Hematopoietic multipotent progenitor cell treated with erythropoietin and hydrocortisone succinate and interleukin-3 and kit ligand, for 17 days (in vitro differentiated cells): ENCODE measurements around the gene DPH5.
"Not testable (repeated sequence)": the region's sequence is repeated elsewhere in the genome, so short reads cannot be mapped to it uniquely, and the experiment has no call there.

Source experiments
- DNase-seq: peaks from one replicate; pipeline ENCODE4 v3.0.0-alpha.2; 2015; ENCODE audit warnings: low spot score

The DPH5 gene

DNA sequence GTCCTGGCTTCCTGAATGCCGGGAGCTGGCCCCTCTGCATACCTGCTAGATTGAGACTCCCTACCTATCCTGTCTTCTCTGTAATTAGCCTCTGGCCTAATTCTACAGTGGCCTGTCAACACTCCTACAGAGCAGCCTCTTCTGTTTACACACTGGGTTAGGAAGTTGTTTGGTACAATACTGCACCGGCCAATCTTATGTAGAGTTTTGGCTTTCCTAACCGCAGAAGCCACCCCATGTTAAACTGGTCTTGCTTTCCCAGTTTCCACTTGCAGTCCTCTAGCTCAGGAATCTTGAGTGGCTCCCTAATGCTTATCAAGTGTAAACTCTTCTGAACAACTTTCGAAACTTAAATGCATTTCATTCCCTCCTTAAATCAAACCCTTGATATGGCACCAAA, 42.8 kb downstream of the DPH5 start:
- DNase-seq, result no peak

DNA sequence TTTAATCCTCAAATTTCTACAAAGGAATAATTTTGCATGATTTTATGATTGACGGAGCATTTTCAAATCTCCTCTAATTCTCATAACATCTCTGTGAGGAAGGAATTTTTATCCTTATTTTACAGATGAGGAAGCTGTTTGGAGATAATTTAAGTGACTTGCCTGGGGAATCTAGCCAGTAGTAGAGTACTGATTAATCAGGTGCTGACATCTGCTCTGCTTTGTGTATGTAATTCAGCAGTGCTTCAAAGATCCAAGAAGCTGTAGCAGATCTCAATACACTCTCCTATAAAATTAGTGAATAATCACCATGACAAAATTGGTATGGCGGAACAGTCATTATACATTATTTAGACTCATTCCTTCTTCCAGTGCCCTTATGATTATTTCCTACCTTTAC, 46.0 kb downstream of the DPH5 start:
- no peak for DNase-seq

DNA sequence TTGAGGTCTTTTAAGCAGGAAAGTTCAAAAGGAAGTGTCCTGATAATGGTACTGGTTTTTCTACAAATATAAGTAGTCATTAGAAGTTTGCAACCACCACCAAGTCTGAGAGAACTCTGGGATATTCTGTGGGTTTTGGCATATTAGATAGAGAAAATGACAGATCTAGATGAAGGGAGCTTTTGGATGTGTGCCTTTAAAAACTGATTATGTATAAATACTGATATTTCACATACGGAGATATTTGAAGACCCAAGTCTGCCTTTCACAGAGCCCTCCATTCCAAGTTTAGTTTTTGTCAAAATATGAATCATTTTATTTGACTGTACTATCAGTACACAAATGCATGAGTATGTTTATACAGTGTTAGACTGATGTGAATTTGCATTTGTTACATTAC, 48.6 kb downstream of the DPH5 start:
- no peak for DNase-seq

DNA sequence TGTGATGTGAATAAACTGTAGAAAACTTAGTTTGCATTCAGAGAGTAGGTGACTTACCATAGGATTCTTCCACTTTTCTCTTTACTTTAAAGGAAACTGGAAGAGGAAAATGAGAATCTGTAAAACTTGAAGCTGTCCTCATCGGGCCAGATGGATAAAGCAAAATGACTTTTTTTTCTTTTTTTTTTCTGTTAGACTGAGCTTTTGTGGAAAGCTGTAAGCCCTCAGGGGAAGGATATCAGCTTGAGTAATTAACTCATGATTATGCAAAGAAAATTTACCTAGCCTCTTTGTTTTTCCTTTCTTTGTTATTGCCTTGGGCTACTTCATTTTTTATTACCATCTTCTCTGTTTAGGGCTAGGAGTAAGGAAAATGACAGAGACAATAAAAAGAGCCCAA, 53.4 kb downstream of the DPH5 start:
- no peak for DNase-seq

DNA sequence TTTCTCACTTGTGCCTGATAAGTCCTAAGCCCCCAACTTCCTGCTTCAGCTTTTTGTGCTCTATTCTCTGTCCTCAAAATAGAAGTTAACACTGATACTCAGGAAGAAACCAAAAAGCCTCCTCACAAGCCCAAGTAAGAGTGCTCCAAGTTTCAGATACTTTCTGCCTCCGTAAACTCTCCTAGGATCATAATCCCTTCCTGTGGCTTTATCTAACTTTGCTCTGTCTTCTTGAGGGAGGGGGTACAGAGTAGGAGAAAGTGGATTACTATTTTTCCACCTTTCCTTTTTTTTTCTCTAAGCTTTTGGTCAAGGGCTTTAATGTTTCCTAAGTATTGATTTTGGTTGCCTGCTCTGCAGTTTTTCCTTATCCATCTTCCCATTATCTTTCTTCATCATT, 54.6 kb downstream of the DPH5 start:
- DNase-seq, result no peak

DNA sequence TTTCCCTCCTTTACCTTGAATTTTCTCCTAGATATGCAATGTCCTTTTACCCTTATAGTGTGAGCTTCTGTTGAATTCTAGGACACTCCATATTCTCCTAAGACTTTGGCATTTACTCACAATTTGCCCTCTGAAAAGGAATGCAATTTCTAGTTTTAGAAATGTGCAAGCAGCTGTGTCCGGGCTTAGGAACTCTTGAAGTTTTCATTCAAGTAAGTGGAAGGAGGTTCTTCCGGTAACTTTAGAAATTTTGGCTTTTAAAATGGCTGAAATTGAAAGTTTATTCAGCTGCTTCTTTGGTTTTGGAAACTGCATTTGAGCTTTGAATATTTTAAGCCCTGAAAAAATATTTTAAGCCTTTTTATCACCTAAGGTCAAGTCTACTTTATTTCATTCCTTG, 56.3 kb downstream of the DPH5 start:
- DNase-seq, result no peak

GRCh38 chr1:100968621-100969020, 57.0 kb downstream of the DPH5 start:
- DNase-seq, result no peak

GRCh38 chr1:100960098-100960497, 65.5 kb downstream of the DPH5 start:
- no peak for DNase-seq

DNA sequence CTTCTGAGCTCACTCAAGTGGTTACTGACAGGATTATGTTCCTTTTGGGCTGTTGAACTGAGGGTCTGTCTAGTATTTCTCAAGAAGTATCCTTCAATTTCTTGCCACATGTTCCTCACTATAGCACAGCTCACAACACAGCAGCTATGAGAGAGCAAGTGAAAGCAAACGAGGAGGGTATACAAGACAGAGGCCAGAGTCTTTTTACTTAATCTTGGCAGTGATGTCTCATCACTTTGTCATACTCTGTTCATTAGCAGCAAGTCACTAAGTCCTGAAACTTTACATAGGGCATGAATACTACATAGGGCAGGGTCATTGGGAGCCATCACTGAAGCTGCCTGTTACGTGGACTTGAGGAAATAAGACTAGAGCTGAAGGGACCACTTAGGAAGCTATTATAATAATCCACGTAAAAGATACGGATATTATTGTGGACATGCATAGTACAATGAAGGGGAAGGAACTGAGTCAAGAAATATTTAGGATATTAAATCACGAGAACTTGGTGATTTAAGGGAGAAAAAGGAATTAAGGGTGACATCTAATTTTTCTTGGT, 66.0 kb downstream of the DPH5 start:
- DNase-seq, result no peak

- DNase-seq, result no peak
These were observed 70.3 kb downstream of the DPH5 start for GRCh38 chr1:100955322-100955721.

- DNase-seq, result no peak
These were observed 71.4 kb downstream of the DPH5 start for GRCh38 chr1:100953960-100954730.

GRCh38 chr1:100952970-100953369, 72.6 kb downstream of the DPH5 start:
- not testable (repeated sequence) for DNase-seq

DNA sequence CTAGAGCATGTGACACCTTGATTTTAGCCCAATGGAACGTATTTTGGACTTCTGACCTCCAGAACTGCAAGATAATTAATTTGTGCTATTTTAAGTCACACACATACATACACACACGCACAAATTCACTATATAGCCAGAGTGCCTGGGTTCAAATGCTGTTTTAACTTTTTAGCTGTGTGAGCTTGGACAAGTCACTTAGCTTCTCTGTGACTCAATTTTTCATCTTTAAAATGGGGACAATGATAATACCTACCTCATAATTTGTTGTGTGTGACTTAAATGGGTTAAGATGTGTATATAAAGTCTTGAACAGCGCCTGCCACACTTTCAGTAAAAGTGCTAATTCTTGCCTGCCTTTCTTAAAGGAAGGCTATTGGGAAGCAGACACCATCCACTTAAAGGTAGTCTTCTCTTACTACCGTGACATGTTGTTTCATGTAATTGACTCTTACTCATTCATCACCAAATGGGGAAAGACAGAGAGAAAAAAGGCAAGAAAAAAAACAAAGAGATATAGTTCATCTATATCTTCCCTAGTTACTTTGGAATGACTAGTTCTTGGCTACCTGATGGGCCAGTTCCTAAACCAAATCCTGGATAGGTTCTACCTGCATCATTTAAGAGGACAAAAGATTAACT, 73.4 kb downstream of the DPH5 start:
- DNase-seq, result no peak

DNA sequence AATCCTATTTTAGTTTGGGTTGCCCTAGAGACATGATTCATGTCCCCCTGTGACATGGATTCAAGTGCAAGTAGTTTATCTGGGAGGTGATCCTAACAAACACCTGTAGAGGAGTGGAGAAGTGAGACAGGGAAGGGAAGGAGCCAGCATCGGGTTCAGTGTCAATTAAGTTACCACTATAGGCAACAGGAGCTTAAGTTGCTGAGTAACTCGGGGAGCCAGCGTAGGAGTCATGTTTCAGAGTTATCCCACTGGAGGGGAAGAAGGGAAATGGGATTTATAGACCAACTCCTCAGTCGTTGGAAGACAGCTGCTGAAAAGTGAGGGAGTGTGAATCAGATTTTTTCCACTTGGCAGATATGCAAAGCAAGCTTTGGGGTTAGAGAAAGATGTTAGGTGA, 74.8 kb downstream of the DPH5 start:
- no peak for DNase-seq

GRCh38 chr1:100950337-100950736, 75.2 kb downstream of the DPH5 start:
- no peak for DNase-seq

DNA sequence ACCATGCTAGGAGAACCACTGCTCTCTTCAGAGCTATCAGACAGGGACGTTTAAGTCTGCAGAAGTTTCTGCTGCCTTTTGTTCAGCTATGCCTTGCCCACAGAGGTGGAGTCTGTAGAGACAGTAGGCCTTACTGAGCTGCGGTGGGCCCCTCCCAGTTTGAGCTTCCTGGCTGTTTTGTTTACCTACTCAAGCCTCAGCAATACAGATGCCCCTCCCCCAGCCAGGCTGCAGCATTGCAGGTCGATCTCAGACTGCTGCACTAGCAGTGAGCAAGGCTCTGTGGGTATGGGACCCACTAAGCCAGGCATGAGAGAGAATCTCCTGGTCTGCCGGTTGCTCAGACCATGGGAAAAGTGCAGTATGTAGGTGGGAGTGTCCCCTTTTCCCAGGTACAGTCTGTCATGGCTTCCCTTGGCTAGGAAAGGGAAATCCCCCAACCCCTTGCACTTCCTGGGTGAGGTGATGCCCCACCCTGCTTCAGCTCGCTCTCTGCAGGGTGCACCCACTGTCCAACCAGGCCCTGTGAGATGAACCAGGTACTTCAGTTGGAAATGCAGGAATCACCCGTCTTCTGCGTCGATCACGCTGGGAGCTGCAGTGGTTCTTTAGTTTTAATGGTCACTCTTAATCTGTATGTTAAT, 75.9 kb downstream of the DPH5 start:
- not testable (repeated sequence) for DNase-seq

GRCh38 chr1:100948721-100949405, 76.7 kb downstream of the DPH5 start:
- not testable (repeated sequence) for DNase-seq

DNA sequence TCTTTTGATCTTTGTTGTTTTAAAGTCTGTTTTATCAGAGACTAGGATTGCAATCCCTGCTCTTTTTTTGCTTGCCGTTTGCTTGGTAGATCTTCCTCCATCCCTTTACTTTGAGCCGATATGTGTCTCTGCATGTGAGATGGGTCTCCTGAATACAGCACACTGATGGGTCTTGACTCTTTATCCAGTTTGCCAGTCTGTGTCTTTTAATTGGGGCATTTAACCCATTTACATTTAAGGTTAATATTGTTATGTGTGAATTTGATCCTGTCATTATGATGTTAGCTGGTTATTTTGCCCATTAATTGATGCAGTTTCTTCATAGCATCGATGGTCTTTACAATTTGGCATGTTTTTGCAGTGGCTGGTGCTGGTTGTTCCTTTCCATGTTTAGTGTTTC, 77.8 kb downstream of the DPH5 start:
- DNase-seq, result not testable (repeated sequence)

- not testable (repeated sequence) for DNase-seq
These were observed 79.5 kb downstream of the DPH5 start for GRCh38 chr1:100946064-100946463.

DNA sequence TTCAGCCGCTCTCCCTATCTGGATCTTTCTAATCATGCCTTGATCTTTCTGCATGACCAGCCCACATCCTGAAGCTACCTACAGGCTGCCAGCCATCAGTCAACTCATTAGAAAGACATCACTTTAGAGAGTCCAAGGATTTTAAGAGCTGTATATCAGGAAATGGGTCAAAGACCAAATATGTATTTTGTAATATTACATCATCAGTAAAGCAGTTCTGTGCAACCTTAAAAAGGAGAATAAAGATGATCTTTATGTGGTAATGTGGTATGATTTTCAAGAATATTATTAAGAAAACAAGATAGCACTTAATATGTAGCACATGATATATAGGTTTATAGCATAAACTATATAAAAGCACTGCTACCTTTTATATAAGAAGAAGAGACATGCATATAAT, 82.1 kb downstream of the DPH5 start:
- DNase-seq, result no peak

DNA sequence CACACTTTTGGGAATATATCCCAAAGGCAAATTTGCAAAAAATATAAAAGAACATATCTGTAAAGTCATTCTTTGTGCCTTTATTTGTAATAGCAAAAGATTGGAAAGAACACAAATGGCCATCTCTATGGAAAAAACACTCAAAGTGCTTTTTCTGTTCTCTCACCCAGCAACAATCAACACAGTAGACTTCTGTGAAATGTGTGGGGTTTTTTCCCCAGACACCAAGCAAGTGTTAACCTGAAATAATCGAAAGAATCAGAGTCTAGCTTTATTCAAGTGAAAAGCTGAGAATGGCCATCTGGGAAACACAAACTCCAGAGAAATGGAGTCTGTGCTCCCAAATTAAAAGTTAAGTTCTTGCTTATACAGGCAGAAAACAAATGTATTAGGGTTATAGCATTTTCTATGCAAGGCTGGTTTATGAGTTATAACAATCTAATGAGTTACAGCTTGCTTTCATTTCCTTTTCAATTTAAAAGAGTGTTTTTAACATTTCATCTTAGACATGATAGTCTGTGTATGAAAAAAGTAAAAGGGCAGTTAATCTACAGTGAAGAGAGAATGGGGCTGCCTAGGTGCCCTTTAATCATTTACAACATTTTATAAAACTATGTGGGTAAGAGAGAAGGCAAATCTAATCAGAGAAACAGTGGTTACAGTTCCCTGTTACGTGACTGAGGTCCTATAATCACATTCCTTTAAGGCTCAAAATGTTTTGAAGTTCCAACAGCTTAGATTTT, 83.1 kb downstream of the DPH5 start:
- DNase-seq, result no peak
